HepG2 (cell line): ENCODE results near the gene ANKLE1. TPM values are rescaled to one million over a fixed set of nuclear protein-coding genes. Genes with fewer than 3 reads are reported as not detected.

Source experiments
- EEA1 ChIP-seq: sonication (generic); formaldehyde crosslinking; IDR thresholded peaks from 2 replicates; pipeline ENCODE4 v1.5.1; 2020; ENCODE audit warnings: mild to moderate bottlenecking, missing genetic modification reagents, borderline replicate concordance
- ETV6 ChIP-seq: sonication (generic); formaldehyde crosslinking; conservative IDR thresholded peaks from 2 replicates; pipeline ENCODE4 v1.4.0; 2020; ENCODE audit warnings: missing genetic modification reagents
- FOXK2 ChIP-seq: fragments of 450-650 bp; IDR thresholded peaks from 2 replicates; pipeline ENCODE4 v1.6.1; 2016
- MEIS2 ChIP-seq: sonication (generic); formaldehyde crosslinking; IDR thresholded peaks from 2 replicates; pipeline ENCODE4 v1.9.0; 2021; ENCODE audit warnings: mild to moderate bottlenecking, missing genetic modification reagents
- MTF2 ChIP-seq: sonication (generic); formaldehyde crosslinking; IDR thresholded peaks from 2 replicates; pipeline ENCODE4 v1.5.0; 2020; ENCODE audit warnings: missing genetic modification reagents, borderline replicate concordance
- SP2 ChIP-seq: sonication (generic); formaldehyde crosslinking; IDR thresholded peaks from 2 replicates; pipeline ENCODE4 v1.5.1; 2020; ENCODE audit warnings: mild to moderate bottlenecking, missing genetic modification reagents
- SP4 ChIP-seq: sonication (generic); formaldehyde crosslinking; IDR thresholded peaks from 2 replicates; pipeline ENCODE4 v1.8.1; 2023; ENCODE audit warnings: mild to moderate bottlenecking, missing genetic modification reagents
- SUZ12 ChIP-seq: fragments of 150-350 bp; IDR thresholded peaks from 2 replicates; pipeline ENCODE4 v1.6.1; 2014; ENCODE audit warnings: low read depth, low read length
- XBP1 ChIP-seq: sonication (generic); formaldehyde crosslinking; IDR thresholded peaks from 2 replicates; pipeline ENCODE4 v1.5.0; 2020; ENCODE audit warnings: missing genetic modification reagents
- ZBTB7B ChIP-seq: sonication (generic); formaldehyde crosslinking; IDR thresholded peaks from 2 replicates; pipeline ENCODE4 v1.4.0; 2020; ENCODE audit warnings: missing genetic modification reagents
- ZNF143 ChIP-seq: sonication (generic); formaldehyde crosslinking; IDR thresholded peaks from 2 replicates; pipeline ENCODE4 v1.4.0; 2020; ENCODE audit warnings: missing genetic modification reagents
- ZNF598 ChIP-seq: sonication (generic); formaldehyde crosslinking; IDR thresholded peaks from 2 replicates; pipeline ENCODE4 v1.5.1; 2020; ENCODE audit warnings: mild to moderate bottlenecking, missing genetic modification reagents, borderline replicate concordance
- polyA plus RNA-seq, 8 experiments: library from polyadenylated mRNA; depleted of rRNA in 3 of 8; stranded (reverse) in 7 of 8; unstranded in 1 of 8; fragments of >200 nt; fragmentation: Illumina TruSeq in 4 of 8; extraction: Trizol in 4 of 8; gene quantifications; 2 replicates each; pipeline versions ENCODE4 v1.2.1 to v1.2.3, GENCODE V29; 2011 to 2016; ENCODE audit warnings: low read depth in 4 of 8, missing spikeins in 1 of 8, mixed read lengths in 1 of 8; ENCODE audit not compliant: insufficient read depth in 1 of 8
- total RNA-seq, 5 experiments: library from RNA; depleted of rRNA; stranded (reverse); fragments of >200 nt; fragmentation: Illumina TruSeq; extraction: Trizol; gene quantifications; 2 replicates each; pipeline ENCODE4 v1.2.3, GENCODE V29; 2016; ENCODE audit warnings: low read depth in 1 of 5
- TF ChIP-seq, protein P1 (sequence below): sonication (generic); formaldehyde crosslinking; IDR thresholded peaks from 2 replicates; pipeline ENCODE4 v1.4.0; 2020; ENCODE audit warnings: missing genetic modification reagents
- TF ChIP-seq, protein P2 (sequence below): fragments of 450-650 bp; IDR thresholded peaks from 2 replicates; pipeline ENCODE4 v1.6.1; 2017
- TF ChIP-seq, protein P3 (sequence below): sonication (generic); formaldehyde crosslinking; IDR thresholded peaks from 2 replicates; pipeline ENCODE4 v1.4.0; 2020; ENCODE audit warnings: missing genetic modification reagents
- TF ChIP-seq, protein P4 (sequence below): sonication (generic); formaldehyde crosslinking; IDR thresholded peaks from 2 replicates; pipeline ENCODE4 v1.8.1; 2023; ENCODE audit warnings: mild to moderate bottlenecking, missing genetic modification reagents
- TF ChIP-seq, protein P5 (sequence below): IDR thresholded peaks from 2 replicates; pipeline ENCODE4 v1.6.1; 2016; ENCODE audit warnings: mild to moderate bottlenecking, missing biosample characterization, missing genetic modification reagents

The ANKLE1 gene
- total and polyA plus RNA-seq, 2 of the 13 experiments (the other 11 are each of a cell fraction or from before 2014, with no cell fraction given), result 0.69 to 1.5 TPM

DNA sequence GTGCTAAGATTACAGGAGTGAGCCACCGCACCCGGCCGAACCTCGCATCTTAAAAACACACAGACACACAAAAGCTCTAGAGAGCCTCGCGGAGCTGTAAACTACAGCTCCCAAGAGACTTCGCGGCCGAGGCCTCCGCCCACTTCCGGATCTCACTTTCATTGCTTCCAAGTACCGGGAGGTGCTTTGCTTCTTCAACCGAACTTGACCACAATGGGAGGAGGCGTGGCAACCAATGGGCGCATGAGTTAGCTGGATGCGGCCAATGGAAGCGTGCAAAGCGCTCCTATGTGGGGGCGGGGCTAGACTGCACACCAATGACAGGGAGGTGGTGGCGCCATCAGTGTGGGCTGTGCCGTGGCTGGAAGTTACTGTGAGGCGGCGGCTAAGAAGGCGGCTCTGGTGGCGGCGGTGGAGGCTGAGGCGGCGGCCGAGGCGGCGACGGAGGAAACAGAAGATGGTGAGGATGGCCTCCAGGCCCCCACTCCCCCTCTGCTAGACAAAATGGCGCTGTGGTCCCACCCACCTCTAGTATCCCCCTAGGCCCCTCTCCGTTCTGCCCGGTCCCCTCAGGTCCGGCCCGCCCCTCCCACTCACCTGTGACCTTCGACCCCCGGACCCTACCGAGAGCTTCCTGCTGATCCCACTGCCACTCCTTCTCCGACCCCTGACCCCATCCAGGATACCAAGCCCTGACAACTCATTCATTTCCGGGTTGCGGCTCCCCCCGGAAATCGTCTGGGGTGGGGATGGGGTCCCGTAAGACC, 27.7 kb downstream of the ANKLE1 start, which contains the start of gene DDA1 (continued):
- TF ChIP-seq, protein P1, sequence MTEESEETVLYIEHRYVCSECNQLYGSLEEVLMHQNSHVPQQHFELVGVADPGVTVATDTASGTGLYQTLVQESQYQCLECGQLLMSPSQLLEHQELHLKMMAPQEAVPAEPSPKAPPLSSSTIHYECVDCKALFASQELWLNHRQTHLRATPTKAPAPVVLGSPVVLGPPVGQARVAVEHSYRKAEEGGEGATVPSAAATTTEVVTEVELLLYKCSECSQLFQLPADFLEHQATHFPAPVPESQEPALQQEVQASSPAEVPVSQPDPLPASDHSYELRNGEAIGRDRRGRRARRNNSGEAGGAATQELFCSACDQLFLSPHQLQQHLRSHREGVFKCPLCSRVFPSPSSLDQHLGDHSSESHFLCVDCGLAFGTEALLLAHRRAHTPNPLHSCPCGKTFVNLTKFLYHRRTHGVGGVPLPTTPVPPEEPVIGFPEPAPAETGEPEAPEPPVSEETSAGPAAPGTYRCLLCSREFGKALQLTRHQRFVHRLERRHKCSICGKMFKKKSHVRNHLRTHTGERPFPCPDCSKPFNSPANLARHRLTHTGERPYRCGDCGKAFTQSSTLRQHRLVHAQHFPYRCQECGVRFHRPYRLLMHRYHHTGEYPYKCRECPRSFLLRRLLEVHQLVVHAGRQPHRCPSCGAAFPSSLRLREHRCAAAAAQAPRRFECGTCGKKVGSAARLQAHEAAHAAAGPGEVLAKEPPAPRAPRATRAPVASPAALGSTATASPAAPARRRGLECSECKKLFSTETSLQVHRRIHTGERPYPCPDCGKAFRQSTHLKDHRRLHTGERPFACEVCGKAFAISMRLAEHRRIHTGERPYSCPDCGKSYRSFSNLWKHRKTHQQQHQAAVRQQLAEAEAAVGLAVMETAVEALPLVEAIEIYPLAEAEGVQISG (CRISPR knock-in tag), result peak; percentile 59; the same call in 1 of the 2 replicates
- TF ChIP-seq, protein P2, sequence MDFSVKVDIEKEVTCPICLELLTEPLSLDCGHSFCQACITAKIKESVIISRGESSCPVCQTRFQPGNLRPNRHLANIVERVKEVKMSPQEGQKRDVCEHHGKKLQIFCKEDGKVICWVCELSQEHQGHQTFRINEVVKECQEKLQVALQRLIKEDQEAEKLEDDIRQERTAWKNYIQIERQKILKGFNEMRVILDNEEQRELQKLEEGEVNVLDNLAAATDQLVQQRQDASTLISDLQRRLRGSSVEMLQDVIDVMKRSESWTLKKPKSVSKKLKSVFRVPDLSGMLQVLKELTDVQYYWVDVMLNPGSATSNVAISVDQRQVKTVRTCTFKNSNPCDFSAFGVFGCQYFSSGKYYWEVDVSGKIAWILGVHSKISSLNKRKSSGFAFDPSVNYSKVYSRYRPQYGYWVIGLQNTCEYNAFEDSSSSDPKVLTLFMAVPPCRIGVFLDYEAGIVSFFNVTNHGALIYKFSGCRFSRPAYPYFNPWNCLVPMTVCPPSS, result no peak
- TF ChIP-seq ZNF143 (CRISPR knock-in tag) (peak; percentile 95), ZNF598 (CRISPR knock-in tag) (no peak), MTF2 (no peak), ETV6 (CRISPR knock-in tag) (0 out of 2 replicates have a peak, but pooled peaks have one; percentile 25), ZBTB7B (CRISPR knock-in tag) (no peak), SP2 (peak; percentile 95), XBP1 (CRISPR knock-in tag) (no peak), FOXK2 (no peak), SUZ12 (peak; percentile 66), MEIS2 (CRISPR knock-in tag) (peak; percentile 20; the same call in 1 of the 2 replicates), EEA1 (CRISPR knock-in tag) (no peak), SP4 (CRISPR knock-in tag) (peak; percentile 93)
- TF ChIP-seq, protein P3, sequence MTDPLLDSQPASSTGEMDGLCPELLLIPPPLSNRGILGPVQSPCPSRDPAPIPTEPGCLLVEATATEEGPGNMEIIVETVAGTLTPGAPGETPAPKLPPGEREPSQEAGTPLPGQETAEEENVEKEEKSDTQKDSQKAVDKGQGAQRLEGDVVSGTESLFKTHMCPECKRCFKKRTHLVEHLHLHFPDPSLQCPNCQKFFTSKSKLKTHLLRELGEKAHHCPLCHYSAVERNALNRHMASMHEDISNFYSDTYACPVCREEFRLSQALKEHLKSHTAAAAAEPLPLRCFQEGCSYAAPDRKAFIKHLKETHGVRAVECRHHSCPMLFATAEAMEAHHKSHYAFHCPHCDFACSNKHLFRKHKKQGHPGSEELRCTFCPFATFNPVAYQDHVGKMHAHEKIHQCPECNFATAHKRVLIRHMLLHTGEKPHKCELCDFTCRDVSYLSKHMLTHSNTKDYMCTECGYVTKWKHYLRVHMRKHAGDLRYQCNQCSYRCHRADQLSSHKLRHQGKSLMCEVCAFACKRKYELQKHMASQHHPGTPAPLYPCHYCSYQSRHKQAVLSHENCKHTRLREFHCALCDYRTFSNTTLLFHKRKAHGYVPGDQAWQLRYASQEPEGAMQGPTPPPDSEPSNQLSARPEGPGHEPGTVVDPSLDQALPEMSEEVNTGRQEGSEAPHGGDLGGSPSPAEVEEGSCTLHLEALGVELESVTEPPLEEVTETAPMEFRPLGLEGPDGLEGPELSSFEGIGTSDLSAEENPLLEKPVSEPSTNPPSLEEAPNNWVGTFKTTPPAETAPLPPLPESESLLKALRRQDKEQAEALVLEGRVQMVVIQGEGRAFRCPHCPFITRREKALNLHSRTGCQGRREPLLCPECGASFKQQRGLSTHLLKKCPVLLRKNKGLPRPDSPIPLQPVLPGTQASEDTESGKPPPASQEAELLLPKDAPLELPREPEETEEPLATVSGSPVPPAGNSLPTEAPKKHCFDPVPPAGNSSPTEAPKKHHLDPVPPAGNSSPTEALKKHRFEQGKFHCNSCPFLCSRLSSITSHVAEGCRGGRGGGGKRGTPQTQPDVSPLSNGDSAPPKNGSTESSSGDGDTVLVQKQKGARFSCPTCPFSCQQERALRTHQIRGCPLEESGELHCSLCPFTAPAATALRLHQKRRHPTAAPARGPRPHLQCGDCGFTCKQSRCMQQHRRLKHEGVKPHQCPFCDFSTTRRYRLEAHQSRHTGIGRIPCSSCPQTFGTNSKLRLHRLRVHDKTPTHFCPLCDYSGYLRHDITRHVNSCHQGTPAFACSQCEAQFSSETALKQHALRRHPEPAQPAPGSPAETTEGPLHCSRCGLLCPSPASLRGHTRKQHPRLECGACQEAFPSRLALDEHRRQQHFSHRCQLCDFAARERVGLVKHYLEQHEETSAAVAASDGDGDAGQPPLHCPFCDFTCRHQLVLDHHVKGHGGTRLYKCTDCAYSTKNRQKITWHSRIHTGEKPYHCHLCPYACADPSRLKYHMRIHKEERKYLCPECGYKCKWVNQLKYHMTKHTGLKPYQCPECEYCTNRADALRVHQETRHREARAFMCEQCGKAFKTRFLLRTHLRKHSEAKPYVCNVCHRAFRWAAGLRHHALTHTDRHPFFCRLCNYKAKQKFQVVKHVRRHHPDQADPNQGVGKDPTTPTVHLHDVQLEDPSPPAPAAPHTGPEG (CRISPR knock-in tag), result peak; percentile 62; the same call in 1 of the 2 replicates
- TF ChIP-seq, protein P4, sequence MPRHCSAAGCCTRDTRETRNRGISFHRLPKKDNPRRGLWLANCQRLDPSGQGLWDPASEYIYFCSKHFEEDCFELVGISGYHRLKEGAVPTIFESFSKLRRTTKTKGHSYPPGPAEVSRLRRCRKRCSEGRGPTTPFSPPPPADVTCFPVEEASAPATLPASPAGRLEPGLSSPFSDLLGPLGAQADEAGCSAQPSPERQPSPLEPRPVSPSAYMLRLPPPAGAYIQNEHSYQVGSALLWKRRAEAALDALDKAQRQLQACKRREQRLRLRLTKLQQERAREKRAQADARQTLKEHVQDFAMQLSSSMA (CRISPR knock-in tag), result peak; percentile 67; the same call in 1 of the 2 replicates
- TF ChIP-seq, protein P5, sequence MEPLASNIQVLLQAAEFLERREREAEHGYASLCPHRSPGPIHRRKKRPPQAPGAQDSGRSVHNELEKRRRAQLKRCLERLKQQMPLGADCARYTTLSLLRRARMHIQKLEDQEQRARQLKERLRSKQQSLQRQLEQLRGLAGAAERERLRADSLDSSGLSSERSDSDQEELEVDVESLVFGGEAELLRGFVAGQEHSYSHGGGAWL (CRISPR knock-in tag), result no peak
